Activated T-cell treated with anti-CD3 and anti-CD28 coated beads for 24 hours (primary cell): ENCODE measurements around the gene OR8K3.

ENCODE experiments used
- DNase-seq: peaks from one replicate; pipeline ENCODE4 v3.0.0-alpha.2; 2020; ENCODE audit warnings: low read depth

OR8K3 gene

DNA sequence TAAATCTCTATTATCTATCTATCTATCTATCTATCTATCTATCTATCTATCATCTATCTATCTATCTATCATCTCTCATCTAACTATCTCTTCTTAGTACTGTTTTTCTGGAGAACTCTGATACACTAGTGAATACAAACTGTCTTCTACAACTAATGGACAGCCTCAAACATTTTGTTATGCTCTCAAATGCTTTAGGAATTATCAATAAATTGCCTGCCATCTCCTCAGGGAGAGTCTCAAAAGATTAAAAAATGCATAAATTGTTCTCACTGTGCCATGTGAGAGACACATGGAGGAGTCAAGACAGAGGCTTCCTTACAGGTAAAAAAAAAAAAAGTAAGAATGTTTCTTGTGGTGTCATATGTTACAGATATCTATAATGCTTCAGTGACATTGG is at the start of gene OR8K3:
OR8K3 (plus strand) TSS at position 301 of the 400 bp plus-strand sequence. CDS start 3,163 bp downstream, outside the sequence.
- no peak for DNase-seq

DNA sequence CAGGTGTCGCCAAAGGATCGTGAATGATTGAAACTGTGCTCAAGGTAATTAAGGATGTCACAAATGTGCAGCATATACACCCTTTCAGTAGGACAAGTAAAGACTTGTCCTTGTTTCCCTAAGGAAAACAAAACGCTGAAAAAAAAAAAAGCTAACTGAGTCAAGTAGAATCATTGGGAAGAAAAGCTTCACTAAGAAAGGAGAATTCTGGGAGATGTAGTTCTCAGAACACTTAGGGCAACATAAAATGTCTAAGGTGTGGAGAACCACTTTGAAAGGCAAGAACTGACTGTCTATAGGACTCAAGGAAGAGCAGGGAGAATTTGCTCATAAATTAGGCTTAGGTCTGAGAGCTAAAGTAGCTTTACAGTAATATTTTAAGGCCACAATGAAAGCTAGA is 43.9 kb upstream of the OR8K3 start:
- DNase-seq, result no peak

DNA sequence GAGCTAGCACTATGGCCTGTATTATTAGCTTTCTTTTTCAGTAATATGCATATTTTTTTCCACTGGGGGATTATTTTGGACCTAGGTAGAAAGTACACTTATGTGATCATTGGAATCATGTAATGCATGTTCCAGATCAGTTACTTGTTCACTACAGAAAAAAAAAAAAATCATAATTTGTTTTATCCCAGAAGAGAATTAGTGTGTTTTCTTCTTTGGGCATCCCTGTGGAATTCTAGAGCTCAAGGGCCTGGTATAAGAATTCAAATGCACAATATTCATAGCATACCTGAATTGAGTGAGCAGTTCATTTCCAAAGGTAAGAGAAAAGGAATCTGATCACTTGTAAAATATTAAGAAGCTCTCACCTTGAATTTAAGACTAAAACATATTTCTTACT is 41.1 kb upstream of the OR8K3 start, which contains the start of gene OR5T1:
OR5T1 (plus strand) TSS at position 301 of the 400 bp plus-strand sequence. CDS start 1,485 bp downstream, outside the sequence.
- no peak for DNase-seq

DNA sequence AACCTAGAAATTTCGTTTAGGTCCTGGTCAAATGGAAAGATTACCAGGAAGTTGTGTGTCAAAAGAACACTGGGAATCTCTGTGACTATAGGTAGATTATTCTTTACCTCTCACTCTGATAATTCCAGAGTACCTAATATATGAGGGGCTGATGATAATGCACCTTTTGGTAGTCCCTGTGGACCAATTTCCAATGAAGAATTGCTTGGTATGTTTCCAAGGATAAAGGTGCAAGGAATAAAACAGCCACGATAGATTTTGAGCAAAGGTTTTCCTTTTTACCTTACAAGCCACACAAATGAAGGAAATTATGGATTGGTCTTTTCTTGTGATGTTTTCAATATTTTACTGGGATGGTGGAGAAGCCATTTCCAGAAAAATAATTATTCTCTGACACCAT is 22.8 kb upstream of the OR8K3 start, which contains the start of gene OR8H1:
OR8H1 (minus strand) TSS at position 101 of the 400 bp plus-strand sequence. CDS start 1,192 bp downstream, outside the sequence.
- DNase-seq, result no peak

DNA sequence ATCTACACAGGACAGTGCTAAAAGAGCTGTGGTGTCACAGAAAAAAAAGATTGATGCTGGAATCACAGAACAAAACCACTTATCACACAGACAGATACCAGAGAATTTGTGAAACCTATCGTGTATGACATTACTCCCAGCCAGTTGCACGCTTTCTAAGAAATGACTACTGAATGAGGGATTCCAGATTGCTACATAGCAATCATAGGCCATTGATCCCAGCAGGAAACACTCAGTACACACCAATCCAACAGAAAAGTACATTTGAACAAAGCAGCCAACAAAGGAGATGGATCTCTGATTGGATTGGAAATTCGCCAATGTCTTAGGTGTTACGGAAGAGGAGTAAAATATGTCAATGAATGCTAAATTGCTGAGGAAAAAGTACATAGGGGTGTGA is 18.0 kb upstream of the OR8K3 start:
- no peak for DNase-seq

DNA sequence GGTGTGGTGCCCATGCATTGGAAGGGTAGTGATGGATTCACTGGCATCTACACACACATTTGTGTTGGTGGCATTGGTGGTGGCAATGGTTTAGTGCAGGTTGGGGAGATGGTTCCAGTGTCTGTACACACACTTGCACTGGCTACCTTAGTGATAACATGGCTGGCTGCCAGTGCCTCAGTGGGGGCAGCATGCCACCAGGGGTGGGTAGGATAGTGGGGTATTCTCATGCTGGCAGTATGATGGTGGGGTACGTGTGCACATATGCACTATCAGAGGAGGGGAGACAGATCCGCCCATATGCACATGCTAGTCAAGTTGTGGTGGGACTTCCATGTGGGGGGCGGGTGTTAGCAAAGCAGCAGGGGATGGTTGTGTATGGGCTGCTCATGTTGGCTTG is 7.1 kb upstream of the OR8K3 start:
- DNase-seq, result no peak

DNA sequence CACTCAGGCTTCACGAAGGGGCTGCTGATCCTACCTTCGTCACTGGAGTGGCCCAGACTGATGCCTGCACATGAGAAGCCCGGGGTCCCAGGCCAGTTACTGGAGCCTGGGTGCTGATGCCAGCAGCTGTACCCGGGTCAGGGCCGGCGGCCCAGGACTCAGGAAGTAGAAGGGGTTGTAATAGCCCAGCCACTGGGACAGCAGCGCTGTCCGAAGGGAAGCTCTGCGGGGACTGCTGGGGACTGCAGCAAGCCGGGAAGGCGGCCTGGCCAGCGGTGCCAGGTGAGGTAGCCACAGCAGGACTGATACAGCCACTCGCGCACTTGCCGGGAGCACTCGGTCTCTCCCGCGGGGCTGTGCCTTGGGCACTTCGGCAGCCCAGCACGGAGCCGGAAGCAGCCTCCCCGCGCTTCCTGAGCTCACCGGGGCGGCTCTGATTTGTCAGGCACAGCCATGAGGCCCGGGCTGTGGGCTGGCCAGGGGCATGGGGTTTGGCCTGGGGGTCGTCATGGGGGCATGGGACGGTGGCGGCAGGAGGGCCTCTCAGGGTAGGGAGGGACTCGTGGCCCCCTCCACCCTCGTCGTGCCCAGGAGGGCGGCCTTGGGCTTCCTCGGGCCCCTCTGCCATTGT is 17.0 kb downstream of the OR8K3 start:
- DNase-seq, result no peak

DNA sequence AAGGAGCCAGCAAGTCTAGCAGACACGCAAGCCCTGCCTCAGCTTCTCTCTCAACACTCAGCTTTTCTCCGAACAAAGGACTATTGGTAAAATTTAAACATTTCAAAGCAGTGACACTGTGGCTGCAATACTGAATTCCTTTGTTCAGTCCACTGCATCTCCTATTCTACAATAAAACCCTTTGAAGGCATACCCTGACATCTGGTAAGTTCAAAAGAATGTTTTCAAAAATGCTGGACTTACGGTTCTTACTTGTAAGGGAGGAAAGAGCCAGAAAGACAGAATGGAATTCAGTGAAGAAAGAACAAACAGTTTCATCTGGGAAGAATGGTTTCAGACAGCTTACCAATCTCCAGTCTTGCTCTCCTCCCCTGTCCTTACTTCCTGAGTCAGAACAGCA is 18.2 kb downstream of the OR8K3 start:
- no peak for DNase-seq

DNA sequence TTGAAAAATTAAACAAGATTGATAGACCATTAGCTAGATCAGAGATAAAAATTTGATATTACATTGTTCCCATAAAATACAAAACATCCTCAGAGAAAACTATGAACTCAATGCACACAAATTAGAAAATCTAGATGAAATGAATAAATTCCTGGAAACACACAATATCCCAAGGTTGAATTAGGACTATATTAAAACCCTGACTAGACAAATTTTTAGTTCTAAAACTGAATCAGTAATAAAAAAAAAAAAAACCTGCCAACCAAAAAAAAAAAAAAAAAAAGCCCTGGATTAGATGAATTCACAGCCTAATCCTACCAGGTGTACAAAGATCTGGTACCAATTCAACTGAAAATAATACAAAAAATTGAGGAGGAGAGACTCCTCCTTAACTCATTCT is 25.3 kb downstream of the OR8K3 start:
- no peak for DNase-seq

DNA sequence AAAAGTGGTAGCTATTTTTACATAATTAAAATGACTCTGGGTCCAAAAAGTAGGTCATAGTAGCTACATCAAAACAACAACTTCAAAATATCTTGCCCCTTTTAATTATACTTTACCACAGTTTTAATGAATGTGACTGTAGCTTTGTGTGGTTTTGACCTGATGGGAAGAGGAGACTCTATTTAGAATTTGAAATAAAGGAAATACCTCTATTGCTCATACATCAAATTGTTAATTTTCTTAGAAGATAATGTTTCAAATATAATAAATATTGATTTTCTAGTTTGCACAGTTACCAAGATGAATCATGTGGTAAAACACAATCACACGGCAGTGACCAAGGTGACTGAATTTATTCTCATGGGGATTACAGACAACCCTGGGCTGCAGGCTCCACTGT is 30.8 kb downstream of the OR8K3 start, which contains the start of gene OR8K1:
OR8K1 (plus strand) TSS at position 301 of the 400 bp plus-strand sequence; CDS start at position 301, 0 bp downstream.
- no peak for DNase-seq

DNA sequence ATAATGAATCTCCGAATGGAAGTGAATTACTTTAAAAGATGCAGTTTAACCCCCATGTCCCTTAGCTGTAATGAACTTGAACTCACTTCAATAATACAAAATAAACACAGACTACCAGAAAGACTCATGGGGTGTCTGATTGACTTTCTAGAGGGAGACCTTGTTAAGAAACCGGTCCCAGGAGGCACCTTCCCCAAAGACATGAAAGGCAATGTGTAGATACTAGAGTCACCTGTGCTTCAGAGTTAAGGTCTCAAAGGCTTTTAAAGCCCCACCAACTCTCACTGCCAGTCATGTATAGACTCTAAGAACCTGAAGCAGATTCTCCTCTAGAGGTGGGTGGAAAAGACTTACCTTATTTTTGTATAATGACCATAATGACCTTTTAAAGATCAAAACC is 39.0 kb downstream of the OR8K3 start, which contains the start of gene OR8J1:
OR8J1 (plus strand) TSS at position 301 of the 400 bp plus-strand sequence. CDS start 5,956 bp downstream, outside the sequence.
- no peak for DNase-seq
